Measurements from ENCODE around the gene ACOT8.

- TF ChIP-seq POLR2AphosphoS5 (IDR thresholded peaks at IDR 0.05; ENCODE audit: low read depth, low read length) (no peak), TAF1 (IDR thresholded peaks at IDR 0.05; ENCODE audit: borderline replicate concordance, insufficient read depth, low read length) (no peak), SIN3A (IDR thresholded peaks at IDR 0.05; ENCODE audit: borderline replicate concordance, insufficient read depth, low read length) (no peak), REST (IDR thresholded peaks at IDR 0.05; ENCODE audit: insufficient read depth in 1 of 2, low read depth in 2 of 2, low read length in 2 of 2) (no peak)
These were observed 39.5 kb upstream of the ACOT8 start for GRCh38 chr20:45896641-45897161.

Measured in PFSK-1 (cell line).